ENCODE data around the gene STK17B.

The STK17B gene

GRCh38 chr2:196160101-196160500, 11.3 kb downstream of the STK17B start:
- in situ Hi-C loops (cut with MboI; ENCODE audit: low sequenced_read_pairs): loop anchor here (10.0 kb wide), 1 partner anchor 105 kb away; no protein-coding TSS in a partner anchor

DNA sequence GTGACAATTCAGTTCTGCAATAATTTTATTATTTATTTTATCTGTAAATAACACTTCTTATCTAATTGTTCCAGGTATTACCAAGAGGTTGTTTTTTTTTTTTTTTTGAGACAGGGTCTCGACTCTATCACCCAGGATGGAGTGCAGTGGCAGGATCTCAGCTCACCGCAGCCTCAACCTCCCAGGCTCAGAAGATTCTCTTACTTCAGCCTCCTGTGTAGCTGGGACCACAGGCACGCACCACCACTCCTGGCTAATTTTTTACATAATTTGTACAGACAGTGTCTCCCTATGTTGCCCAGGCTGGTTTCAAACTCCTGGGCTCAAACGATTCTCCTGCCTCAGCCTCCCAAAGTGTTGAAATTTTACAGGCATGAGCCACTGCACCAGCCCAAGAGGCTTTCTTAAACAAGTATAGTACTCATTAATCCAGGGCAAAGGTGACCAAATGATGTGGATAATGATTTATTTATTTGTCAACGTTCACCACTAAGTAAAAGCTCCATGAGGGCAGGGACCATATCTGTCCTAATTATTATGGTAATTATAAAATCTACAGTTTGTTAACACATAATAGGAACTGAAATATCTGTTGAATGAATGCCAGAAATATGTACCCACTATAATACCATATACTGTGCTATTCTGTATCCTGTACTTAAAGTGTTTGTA, 12.0 kb downstream of the STK17B start:
- in situ Hi-C loops (cut with MboI; ENCODE audit: low sequenced_read_pairs): no loop called here

DNA sequence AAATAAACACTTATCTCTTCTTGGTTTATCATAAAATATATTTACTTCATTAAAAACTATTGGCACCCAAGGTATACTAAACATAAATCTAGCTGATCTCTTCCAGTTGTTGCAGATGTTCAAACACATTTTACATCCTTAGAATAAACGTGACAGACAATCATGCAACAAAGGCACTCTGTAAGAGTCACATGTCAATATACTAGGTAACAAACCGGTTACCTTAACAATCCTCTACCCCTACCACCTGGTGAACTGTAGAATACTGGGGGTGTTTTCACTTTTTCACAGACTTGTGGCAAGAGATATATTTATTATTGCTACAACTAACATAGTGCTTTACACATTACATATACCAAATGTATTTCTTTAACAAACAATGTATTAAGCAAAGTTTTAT, 15.8 kb downstream of the STK17B start:
- in situ Hi-C loops (cut with MboI; ENCODE audit: low sequenced_read_pairs): no loop called here

GRCh38 chr2:196153480-196153879, 17.9 kb downstream of the STK17B start:
- in situ Hi-C loops (cut with MboI; ENCODE audit: low sequenced_read_pairs): no loop called here

DNA sequence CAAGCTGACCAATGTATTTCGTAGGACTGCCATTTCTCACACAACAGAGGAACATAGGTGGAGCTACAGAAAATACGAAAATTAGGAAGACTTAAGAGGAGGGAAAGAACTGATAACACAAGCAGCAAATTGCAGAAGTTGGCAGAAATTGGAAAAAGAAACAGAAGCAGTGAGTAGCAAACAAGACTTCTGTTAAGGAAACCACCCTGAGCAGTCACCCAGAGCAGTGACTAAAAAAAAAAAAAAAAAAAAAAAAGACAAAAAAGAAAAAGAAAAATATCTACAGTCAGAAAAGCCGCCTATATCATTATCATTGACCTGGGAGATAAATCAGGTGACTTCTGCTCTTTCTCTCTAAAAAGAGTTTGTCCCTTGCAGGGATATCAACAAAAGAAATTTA, 21.4 kb downstream of the STK17B start:
- in situ Hi-C loops (cut with MboI; ENCODE audit: low sequenced_read_pairs): no loop called here

- in situ Hi-C loops (cut with MboI; ENCODE audit: low sequenced_read_pairs): no loop called here
These were observed 22.6 kb downstream of the STK17B start for GRCh38 chr2:196148736-196149135.

- in situ Hi-C loops (cut with MboI; ENCODE audit: low sequenced_read_pairs): no loop called here
These were observed 26.1 kb downstream of the STK17B start for GRCh38 chr2:196145256-196145655.

GRCh38 chr2:196144513-196145126, 26.8 kb downstream of the STK17B start:
- in situ Hi-C loops (cut with MboI; ENCODE audit: low sequenced_read_pairs): no loop called here

GRCh38 chr2:196143730-196144131, 27.6 kb downstream of the STK17B start:
- in situ Hi-C loops (cut with MboI; ENCODE audit: low sequenced_read_pairs): no loop called here

DNA sequence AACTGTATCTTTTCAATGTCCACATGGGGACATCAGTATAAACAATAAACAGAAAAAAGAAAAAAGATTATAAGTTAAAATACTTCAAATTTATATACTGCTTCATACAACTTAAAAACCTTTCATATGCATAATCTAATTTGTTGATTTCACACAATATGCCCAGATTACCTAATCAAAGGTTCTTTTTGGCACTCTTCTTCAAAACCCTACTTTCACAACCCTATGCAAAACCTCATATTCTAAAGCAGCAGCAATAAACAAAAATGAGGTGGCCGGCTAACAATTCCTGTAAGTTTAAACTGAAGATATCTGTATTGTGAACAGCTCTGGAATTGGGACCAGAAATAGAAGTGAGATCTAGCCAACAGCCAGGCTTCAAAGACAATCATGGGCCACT, 28.6 kb downstream of the STK17B start:
- in situ Hi-C loops (cut with MboI; ENCODE audit: low sequenced_read_pairs): no loop called here

DNA sequence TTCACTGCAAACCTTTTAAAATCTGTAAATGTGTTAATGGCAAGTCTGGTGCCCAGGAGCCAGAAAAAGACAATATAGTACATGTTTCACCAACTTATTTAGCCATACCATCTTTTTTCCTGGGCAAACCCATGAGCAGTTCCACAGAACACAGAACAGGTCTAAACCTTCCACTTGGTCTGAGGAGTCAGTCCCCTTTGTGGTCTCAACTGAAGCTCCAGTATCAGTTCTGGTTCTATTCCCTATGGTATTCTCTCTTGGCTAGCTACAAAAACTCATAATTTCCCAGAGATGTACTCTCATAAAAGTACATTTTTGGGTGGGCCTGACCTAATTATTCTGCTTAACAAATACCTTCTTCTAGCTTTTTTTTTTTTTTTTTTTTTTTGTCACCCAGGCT, 31.2 kb downstream of the STK17B start:
- in situ Hi-C loops (cut with MboI; ENCODE audit: low sequenced_read_pairs): no loop called here

DNA sequence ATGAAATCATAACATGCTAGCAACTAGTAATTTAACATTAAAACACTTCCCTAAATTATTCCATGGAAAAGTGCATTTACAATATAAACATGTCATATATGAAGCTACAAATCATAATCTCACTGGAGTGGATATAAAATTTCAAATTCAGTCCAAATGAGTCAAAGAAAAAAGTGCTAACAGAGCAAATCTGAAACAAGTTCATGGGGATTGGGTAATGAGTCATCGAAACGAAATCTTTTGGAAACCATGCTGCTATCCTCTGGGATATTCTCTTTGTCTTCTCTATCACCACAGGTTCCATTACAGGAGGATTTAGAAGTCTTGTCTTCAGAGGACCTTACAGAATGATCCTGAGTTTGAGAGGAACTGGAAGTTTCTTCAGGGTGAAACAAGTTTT, 34.1 kb downstream of the STK17B start:
- in situ Hi-C loops (cut with MboI; ENCODE audit: low sequenced_read_pairs): no loop called here

- in situ Hi-C loops (cut with MboI; ENCODE audit: low sequenced_read_pairs): no loop called here
These were observed 35.2 kb downstream of the STK17B start for GRCh38 chr2:196136151-196136550.

DNA sequence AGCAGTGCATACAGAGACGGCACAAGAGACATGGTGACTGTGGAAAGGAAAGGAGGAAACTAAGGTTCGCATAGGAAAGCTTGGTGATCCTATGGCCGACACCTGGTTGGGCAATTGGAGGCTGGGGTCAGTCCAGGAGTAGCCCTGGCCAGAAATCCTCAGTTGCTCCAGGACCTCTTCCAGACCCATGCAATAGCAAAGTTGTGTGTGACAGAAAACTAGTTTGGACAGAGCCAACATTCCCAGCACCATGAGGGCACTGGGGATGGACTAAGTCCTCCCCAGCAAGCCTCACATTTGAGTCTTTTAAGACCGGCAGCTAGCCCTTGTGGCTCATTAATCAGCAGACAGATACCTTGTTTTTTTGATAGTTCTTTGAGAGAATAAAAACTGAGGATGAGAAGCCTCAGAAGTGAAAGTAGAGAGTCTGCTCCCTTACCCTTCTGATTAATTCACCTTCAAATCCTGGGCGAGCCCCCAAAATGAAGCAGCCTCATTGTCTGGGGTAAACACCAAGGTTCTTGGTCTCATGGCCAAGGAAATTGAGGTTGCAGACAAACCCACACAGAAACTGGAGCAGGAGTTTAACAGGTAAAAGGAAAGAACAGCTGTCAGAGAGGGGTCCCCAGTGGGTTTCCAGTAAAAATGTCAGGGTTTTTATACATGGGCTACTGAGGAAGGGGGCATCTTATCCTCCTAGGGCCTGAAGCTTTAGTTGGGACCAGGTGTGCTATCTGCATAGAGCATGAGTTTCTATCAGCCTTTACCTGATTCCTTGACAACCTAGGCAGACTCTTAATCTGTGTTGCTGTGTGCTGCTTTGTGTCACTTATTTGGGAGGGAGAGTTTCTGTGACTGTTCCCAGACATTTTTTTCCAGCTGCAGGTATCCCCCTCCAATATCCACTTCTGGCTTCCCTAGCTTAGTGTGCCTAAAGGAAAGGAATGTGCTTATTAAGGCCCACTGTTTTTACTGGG, 39.1 kb downstream of the STK17B start:
- in situ Hi-C loops (cut with MboI; ENCODE audit: low sequenced_read_pairs): no loop called here

GRCh38 chr2:196131384-196131937, 39.9 kb downstream of the STK17B start:
- in situ Hi-C loops (cut with MboI; ENCODE audit: low sequenced_read_pairs): no loop called here

GRCh38 chr2:196130039-196130825, 41.1 kb downstream of the STK17B start:
- in situ Hi-C loops (cut with MboI; ENCODE audit: low sequenced_read_pairs): no loop called here

DNA sequence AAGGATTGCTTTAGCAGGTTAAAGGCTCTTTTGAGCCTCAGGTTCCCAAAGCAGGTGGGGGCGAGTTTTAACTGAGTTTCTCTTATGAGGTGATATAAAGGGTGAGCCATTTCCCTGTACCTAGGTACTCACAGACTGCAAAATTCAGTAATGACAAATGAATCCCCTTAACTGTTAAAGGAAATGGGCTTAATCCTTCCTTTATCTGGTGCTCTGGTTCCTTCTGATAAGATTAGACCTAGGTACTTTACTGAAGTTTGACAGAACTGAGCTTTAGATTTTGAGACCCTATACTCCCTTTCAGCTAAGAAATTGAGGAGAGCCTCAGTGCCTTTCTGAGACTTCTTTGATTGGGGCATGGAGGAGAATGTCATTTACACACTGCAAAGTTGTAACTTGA, 42.6 kb downstream of the STK17B start:
- in situ Hi-C loops (cut with MboI; ENCODE audit: low sequenced_read_pairs): no loop called here

DNA sequence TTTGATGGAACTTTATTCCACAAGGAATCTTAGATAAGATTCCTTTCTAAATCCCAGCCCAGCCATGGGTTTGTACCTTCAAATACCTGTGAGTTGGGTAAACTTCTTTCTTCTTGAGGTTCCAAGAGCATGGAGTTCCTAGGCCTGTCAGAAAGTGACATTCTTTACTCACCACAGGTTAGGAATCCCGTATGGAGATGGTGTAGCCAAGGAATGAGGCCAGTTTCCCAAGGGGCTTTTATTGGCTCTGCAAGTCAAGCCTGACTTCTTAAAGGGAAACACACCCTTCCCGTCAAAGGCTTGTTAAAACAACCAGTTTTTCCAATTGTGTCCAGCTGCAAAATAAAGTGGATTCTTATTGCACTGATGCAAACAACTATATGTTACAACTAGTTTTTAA, 45.8 kb downstream of the STK17B start:
- in situ Hi-C loops (cut with MboI; ENCODE audit: low sequenced_read_pairs): no loop called here

DNA sequence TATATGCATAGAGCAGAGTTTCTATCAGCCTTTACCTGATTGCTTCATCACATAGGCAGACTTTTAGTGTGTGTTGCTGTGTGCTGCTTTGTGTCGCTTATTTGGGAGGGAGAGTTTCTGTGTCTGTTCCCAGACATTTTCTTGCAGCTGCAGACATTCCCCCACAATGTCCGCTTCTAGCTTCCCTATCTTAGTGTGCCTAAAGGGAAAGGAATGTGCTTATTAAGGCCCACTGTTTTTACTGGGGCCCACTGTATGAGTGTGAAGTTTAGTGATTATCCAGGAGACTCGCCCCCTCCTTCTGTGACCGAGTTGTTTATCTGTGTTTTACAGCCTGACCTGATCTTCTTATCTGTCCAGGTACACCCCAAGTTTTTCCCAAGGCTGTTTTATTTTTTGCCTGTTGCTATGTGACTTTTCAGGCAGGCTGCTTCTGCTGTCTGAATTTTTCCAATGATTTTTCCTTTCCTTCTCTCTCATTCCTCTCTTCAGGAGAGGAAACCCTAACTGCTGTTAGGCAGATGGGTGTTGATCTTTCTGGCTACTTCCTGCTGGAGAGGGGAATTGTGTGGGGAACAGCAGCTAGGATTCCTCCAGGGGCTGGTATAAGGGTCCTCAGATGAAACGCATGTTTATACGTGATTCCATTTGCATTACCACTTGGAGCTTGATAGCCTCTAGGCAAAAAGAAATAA, 47.6 kb downstream of the STK17B start:
- in situ Hi-C loops (cut with MboI; ENCODE audit: low sequenced_read_pairs): loop anchor here (25.0 kb wide), 1 partner anchor 663 kb away; the partner anchor contains the start of gene GTF3C3

GRCh38 chr2:196119926-196120325, 51.5 kb downstream of the STK17B start:
- in situ Hi-C loops (cut with MboI; ENCODE audit: low sequenced_read_pairs): loop anchor here (25.0 kb wide), 1 partner anchor 667 kb away; the partner anchor contains the start of gene GTF3C3
